A549 (cell line): ENCODE measurements around the gene TRPM4. TPM values are rescaled to one million over a fixed set of nuclear protein-coding genes. Genes with fewer than 3 reads are reported as not detected.
A peak's percentile ranks its signal among the peaks of the same experiment; 100 is the strongest.

ENCODE experiments used
- ATAC-seq, 2 experiments: fragments of 200-7000 bp in 1 of 2; fragments of >200 bp in 1 of 2; cut with Nextera tagmentation in 1 of 2; cut with Tn5 transposase in 1 of 2; 3 replicates each; pipeline versions ENCODE4 v1.8.0 to v1.9.1; 2018 to 2020; ENCODE audit warnings: mild to moderate bottlenecking in 1 of 2, moderate library complexity in 1 of 2
- CTCF ChIA-PET: fragments of 300-600 bp; sonication (Branson Sonifier 250); formaldehyde crosslinking; extraction: SDS; loops from one replicate; lab custom pipeline; 2021; ENCODE audit warnings: antibody characterized with exemption, inconsistent platforms; lab: Yijun Ruan, JAX
- POLR2A ChIA-PET: fragments of 350-600 bp; formaldehyde crosslinking; extraction: SDS; loops from one replicate; lab custom pipeline; 2021; ENCODE audit warnings: antibody characterized with exemption, inconsistent platforms; lab: Yijun Ruan, JAX
- DNase-seq, 2 experiments: peaks; one replicate each; pipeline versions ENCODE4 v3.0.0 to v3.0.0-alpha.2; 2011 to 2016; ENCODE audit warnings: low read depth in 1 of 2, low spot score in 1 of 2
- FAIRE-seq: peaks from 2 replicates; lab custom pipeline; 2011; peaks lifted over from hg19 to GRCh38; lab: Jason Lieb, UNC
- H3K27ac ChIP-seq, 2 experiments: fragments of >200 bp; sonication (Bioruptor Twin); formaldehyde crosslinking; 3 replicates each; pipeline ENCODE4 v1.5.1; 2016 to 2017
- H3K4me1 ChIP-seq: fragments of >200 bp; sonication (Bioruptor Twin); formaldehyde crosslinking; 3 replicates; pipeline ENCODE4 v1.6.1; 2016
- H3K4me2 ChIP-seq: fragments of >200 bp; sonication (Bioruptor Twin); formaldehyde crosslinking; 3 replicates; pipeline ENCODE4 v1.6.1; 2016
- H3K4me3 ChIP-seq: fragments of >200 bp; sonication (Bioruptor Twin); formaldehyde crosslinking; 3 replicates; pipeline ENCODE4 v1.5.1; 2016
- H3K9me3 ChIP-seq: fragments of >200 bp; sonication (Bioruptor Twin); formaldehyde crosslinking; 3 replicates; pipeline ENCODE4 v1.6.1; 2016
- BHLHE40 ChIP-seq: IDR thresholded peaks from 2 replicates; pipeline ENCODE4 v1.6.1; 2012; ENCODE audit warnings: low read depth, low read length, inconsistent platforms
- EP300 ChIP-seq, 2 experiments: fragments of >200 bp; sonication (Bioruptor Twin); formaldehyde crosslinking; IDR thresholded peaks; 2 replicates in 1 of 2; 3 replicates in 1 of 2; pipeline ENCODE4 v1.6.1; 2016 to 2017
- FOSB ChIP-seq: fragments of 250-450 bp; sonication (Bioruptor Pico); IDR thresholded peaks from 2 replicates; pipeline ENCODE4 v1.5.0; 2020; ENCODE audit warnings: mild to moderate bottlenecking, moderate library complexity
- FOSL2 ChIP-seq, 2 experiments: fragments of 450-650 bp in 1 of 2; fragments of >200 bp in 1 of 2; sonication (Bioruptor Twin) in 1 of 2; formaldehyde crosslinking; IDR thresholded peaks; 2 replicates each; pipeline versions ENCODE4 v1.5.0 to v1.6.1; 2016 to 2020; ENCODE audit warnings: mild to moderate bottlenecking in 1 of 2, moderate library complexity in 1 of 2
- GATA3 ChIP-seq: IDR thresholded peaks from 2 replicates; pipeline ENCODE4 v1.6.1; 2012; ENCODE audit warnings: borderline replicate concordance
- HDAC2 ChIP-seq: fragments of 200-600 bp; sonication (generic); IDR thresholded peaks from 2 replicates; pipeline ENCODE4 v1.6.1; 2016
- HOXB5 ChIP-seq: fragments of 250-450 bp; sonication (Bioruptor Pico); IDR thresholded peaks from 2 replicates; pipeline ENCODE4 v1.5.0; 2020; ENCODE audit warnings: mild to moderate bottlenecking, moderate library complexity
- JUN ChIP-seq, 2 experiments: fragments of >200 bp; sonication (Bioruptor Twin); formaldehyde crosslinking; IDR thresholded peaks; 2 replicates in 1 of 2; 3 replicates in 1 of 2; pipeline ENCODE4 v1.6.1; 2016 to 2017
- MAFK ChIP-seq: fragments of 450-650 bp; IDR thresholded peaks from 2 replicates; pipeline ENCODE4 v1.6.1; 2014; ENCODE audit not compliant: partially characterized antibody
- MYC ChIP-seq: IDR thresholded peaks from 2 replicates; pipeline ENCODE4 v1.6.1; 2012; ENCODE audit warnings: mild to moderate bottlenecking, inconsistent platforms, low read length, improper control_type of control experiment, borderline replicate concordance
- NPAS2 ChIP-seq: fragments of 250-450 bp; sonication (Bioruptor Pico); IDR thresholded peaks from 2 replicates; pipeline ENCODE4 v1.8.0; 2022; ENCODE audit warnings: mild to moderate bottlenecking, moderate library complexity, borderline replicate concordance
- PHF8 ChIP-seq: fragments of 200-600 bp; sonication (generic); IDR thresholded peaks from 2 replicates; pipeline ENCODE4 v1.6.1; 2016; ENCODE audit warnings: low read depth, mild to moderate bottlenecking, antibody characterized with exemption, moderate library complexity, borderline replicate concordance
- POLR2A ChIP-seq: IDR thresholded peaks from 2 replicates; pipeline ENCODE4 v1.6.1; 2012; ENCODE audit warnings: mild to moderate bottlenecking, low read length
- RFX5 ChIP-seq: fragments of 450-650 bp; IDR thresholded peaks from 2 replicates; pipeline ENCODE4 v1.7.1; 2014; ENCODE audit warnings: antibody characterized with exemption, mild to moderate bottlenecking, moderate library complexity
- TFCP2L1 ChIP-seq: fragments of 250-450 bp; sonication (Bioruptor Pico); IDR thresholded peaks from 2 replicates; pipeline ENCODE4 v1.5.0; 2021; ENCODE audit warnings: mild to moderate bottlenecking
- ZFP36 ChIP-seq: fragments of 450-650 bp; IDR thresholded peaks from 2 replicates; pipeline ENCODE4 v1.6.1; 2014; ENCODE audit warnings: borderline replicate concordance; ENCODE audit not compliant: partially characterized antibody
- ZSCAN20 ChIP-seq: fragments of 250-450 bp; sonication (Bioruptor Pico); IDR thresholded peaks from 2 replicates; pipeline ENCODE4 v1.8.0; 2022; ENCODE audit warnings: mild to moderate bottlenecking, moderate library complexity
- WGBS: methylation state at CpG from one replicate; pipeline ENCODE4 v1.1.6; 2017; ENCODE audit errors: missing lambda C conversion rate; 5-methylcytosine and 5-hydroxymethylcytosine counted together
- polyA plus RNA-seq, 4 experiments: library from polyadenylated mRNA; depleted of rRNA in 3 of 4; stranded (reverse); fragments of >200 nt; fragmentation: RNase III in 1 of 4; extraction: RNeasy Plus Mini Kit Qiagen cat#74134 plus additional on column Dnase treatment in 1 of 4; gene quantifications; 2 replicates in 3 of 4; 3 replicates in 1 of 4; pipeline ENCODE4 v1.2.3, GENCODE V29; 2011 to 2017
- TF ChIP-seq, protein P1 (sequence below): fragments of 450-650 bp; IDR thresholded peaks from 2 replicates; pipeline ENCODE4 v1.6.1; 2014; ENCODE audit warnings: antibody characterized with exemption
- TF ChIP-seq, protein P2 (sequence below): fragments of >200 bp; sonication (Bioruptor Twin); formaldehyde crosslinking; IDR thresholded peaks from 3 replicates; pipeline ENCODE4 v1.6.1; 2016
- TF ChIP-seq, protein P3 (sequence below): IDR thresholded peaks from 2 replicates; pipeline ENCODE4 v1.6.1; 2012
- TF ChIP-seq, protein P4 (sequence below): fragments of 250-450 bp; sonication (Bioruptor Pico); IDR thresholded peaks from 2 replicates; pipeline ENCODE4 v1.5.0; 2021; ENCODE audit warnings: mild to moderate bottlenecking, moderate library complexity, borderline replicate concordance
- TF ChIP-seq, protein P5 (sequence below): IDR thresholded peaks from 2 replicates; pipeline ENCODE4 v1.6.1; 2012
- TF ChIP-seq, protein P6 (sequence below): IDR thresholded peaks from 2 replicates; pipeline ENCODE4 v1.6.1; 2012; ENCODE audit warnings: low read depth, borderline replicate concordance

Gene TRPM4
- polyA plus RNA-seq, 2 of the 4 experiments (the other 2 are of a cell fraction), result 4.7 to 9.1 TPM

DNA sequence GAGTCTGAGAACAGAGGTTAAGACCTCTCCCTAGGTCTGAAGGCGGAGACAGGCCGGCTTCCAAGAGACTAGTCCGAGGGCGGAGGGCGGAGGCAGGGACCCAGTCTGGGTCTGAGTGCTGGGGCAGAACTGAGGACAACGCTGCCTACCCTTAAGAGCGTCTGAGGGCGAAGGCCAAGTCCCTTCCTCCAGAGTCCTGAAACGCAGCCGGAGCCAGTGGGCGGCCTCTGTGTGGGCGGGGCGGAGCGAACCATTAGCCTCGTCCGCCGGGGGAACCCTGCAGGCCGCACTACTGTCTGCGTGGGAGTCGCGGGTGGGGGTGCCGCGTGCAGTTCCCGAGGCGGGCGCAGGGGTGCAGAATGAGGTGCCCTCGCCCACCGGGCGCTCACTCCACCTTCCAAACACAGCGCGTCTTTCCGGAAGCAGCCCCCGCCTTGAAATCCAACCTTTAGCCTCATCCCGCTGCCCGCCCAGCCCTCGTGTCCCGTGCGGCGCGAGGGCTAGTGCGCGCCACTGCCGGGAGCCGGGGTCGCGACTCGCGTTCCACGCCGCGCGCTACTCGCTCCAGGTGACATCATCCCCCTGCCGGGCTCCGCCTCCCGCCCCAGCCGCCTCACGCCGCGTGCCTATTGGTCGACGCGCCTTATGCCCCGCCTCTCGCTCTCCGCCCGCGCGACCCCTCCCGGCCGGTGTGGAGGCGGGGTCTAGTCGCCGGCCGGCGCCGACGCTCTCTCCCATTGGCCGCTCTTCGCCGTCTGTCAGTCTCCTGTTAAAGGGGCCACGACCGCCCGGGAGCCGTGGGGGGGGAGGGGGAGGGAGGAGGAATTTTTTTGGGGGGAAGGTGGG lies 38.8 kb upstream of the TRPM4 start, which contains the start of gene C19orf73:
Gene C19orf73, minus strand, starts transcription at position 579 of the 846 bp plus-strand sequence. Its CDS starts 121 bp downstream, at position 458.
- TF ChIP-seq HDAC2 (no peak), PHF8 (peak; percentile 59; the same call in 1 of the 2 replicates), MAFK (no peak), JUN (IDR thresholded peaks at IDR 0.05) (peak; percentile 41 to 90; a peak in 4 of 5 replicates), EP300 (IDR thresholded peaks at IDR 0.05) (no peak), RFX5 (0 out of 2 replicates have a peak, but pooled peaks have one; percentile 41), ZFP36 (peak; percentile 53), NPAS2 (CRISPR knock-in tag) (no peak), BHLHE40 (peak; percentile 51), FOSL2 (IDR thresholded peaks at IDR 0.05) (no peak), FOSL2 (CRISPR knock-in tag; IDR thresholded peaks at IDR 0.05) (peak; percentile 53), TFCP2L1 (CRISPR knock-in tag) (peak; percentile 84), POLR2A (peak; percentile 64), FOSB (no peak), MYC (peak; percentile 85), ZSCAN20 (CRISPR knock-in tag) (no peak), GATA3 (peak; percentile 84; the same call in 1 of the 2 replicates), HOXB5 (CRISPR knock-in tag) (peak; percentile 80)
- TF ChIP-seq, protein P1, sequence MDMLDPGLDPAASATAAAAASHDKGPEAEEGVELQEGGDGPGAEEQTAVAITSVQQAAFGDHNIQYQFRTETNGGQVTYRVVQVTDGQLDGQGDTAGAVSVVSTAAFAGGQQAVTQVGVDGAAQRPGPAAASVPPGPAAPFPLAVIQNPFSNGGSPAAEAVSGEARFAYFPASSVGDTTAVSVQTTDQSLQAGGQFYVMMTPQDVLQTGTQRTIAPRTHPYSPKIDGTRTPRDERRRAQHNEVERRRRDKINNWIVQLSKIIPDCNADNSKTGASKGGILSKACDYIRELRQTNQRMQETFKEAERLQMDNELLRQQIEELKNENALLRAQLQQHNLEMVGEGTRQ, result peak; percentile 51
- TF ChIP-seq, protein P2, sequence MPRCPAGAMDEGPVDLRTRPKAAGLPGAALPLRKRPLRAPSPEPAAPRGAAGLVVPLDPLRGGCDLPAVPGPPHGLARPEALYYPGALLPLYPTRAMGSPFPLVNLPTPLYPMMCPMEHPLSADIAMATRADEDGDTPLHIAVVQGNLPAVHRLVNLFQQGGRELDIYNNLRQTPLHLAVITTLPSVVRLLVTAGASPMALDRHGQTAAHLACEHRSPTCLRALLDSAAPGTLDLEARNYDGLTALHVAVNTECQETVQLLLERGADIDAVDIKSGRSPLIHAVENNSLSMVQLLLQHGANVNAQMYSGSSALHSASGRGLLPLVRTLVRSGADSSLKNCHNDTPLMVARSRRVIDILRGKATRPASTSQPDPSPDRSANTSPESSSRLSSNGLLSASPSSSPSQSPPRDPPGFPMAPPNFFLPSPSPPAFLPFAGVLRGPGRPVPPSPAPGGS, result peak; percentile 56; the same call in 1 of the 3 replicates
- TF ChIP-seq, protein P3, sequence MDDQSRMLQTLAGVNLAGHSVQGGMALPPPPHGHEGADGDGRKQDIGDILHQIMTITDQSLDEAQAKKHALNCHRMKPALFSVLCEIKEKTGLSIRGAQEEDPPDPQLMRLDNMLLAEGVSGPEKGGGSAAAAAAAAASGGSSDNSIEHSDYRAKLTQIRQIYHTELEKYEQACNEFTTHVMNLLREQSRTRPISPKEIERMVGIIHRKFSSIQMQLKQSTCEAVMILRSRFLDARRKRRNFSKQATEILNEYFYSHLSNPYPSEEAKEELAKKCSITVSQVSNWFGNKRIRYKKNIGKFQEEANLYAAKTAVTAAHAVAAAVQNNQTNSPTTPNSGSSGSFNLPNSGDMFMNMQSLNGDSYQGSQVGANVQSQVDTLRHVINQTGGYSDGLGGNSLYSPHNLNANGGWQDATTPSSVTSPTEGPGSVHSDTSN, result peak; percentile 82
- TF ChIP-seq, protein P4, sequence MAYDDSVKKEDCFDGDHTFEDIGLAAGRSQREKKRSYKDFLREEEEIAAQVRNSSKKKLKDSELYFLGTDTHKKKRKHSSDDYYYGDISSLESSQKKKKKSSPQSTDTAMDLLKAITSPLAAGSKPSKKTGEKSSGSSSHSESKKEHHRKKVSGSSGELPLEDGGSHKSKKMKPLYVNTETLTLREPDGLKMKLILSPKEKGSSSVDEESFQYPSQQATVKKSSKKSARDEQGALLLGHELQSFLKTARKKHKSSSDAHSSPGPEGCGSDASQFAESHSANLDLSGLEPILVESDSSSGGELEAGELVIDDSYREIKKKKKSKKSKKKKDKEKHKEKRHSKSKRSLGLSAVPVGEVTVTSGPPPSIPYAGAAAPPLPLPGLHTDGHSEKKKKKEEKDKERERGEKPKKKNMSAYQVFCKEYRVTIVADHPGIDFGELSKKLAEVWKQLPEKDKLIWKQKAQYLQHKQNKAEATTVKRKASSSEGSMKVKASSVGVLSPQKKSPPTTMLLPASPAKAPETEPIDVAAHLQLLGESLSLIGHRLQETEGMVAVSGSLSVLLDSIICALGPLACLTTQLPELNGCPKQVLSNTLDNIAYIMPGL, result 0 out of 2 replicates have a peak, but pooled peaks have one; percentile 50
- TF ChIP-seq, protein P5, sequence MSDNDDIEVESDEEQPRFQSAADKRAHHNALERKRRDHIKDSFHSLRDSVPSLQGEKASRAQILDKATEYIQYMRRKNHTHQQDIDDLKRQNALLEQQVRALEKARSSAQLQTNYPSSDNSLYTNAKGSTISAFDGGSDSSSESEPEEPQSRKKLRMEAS, result peak; percentile 99
- TF ChIP-seq, protein P6, sequence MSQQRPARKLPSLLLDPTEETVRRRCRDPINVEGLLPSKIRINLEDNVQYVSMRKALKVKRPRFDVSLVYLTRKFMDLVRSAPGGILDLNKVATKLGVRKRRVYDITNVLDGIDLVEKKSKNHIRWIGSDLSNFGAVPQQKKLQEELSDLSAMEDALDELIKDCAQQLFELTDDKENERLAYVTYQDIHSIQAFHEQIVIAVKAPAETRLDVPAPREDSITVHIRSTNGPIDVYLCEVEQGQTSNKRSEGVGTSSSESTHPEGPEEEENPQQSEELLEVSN, result peak; percentile 98
- 1% methylated on average over 60 of the region's 85 CpGs for WGBS
- ChIA-PET CTCF (interaction anchor here (0.6 to 21.0 kb wide), 14 partner anchors 9 to 123 kb away, joined by 3 to 298 read pairs (median 10); no protein-coding TSS in a partner anchor), POLR2A (interaction anchor here (1.2 to 1.3 kb wide), 2 partner anchors 19 to 21 kb away, joined by 3 to 5 read pairs; no protein-coding TSS in a partner anchor)
- Histone ChIP-seq H3K4me3 (peak within 1 kb of the TSS; percentile 62), H3K4me2 (peak within 1 kb of the TSS; percentile 87), H3K27ac (peak within 1 kb of the TSS; percentile 95), H3K4me1 (peaks cover 20% of the 10 kb centered on the region), H3K9me3 (no peaks in the 10 kb centered on the region)
- DNase-seq (peak; percentile 94 to 98), FAIRE-seq (peak; percentile 86), ATAC-seq (peak; percentile 65 to 87)
